GM23338 (cell line): ENCODE results near the gene VLDLR.

Source experiments
- CREB1 ChIP-seq: fragments of 250-450 bp; sonication (Bioruptor Pico); IDR thresholded peaks from 2 replicates; pipeline ENCODE4 v1.5.0; 2020; ENCODE audit warnings: low read depth, mild to moderate bottlenecking, moderate library complexity
- EZH2 ChIP-seq: fragments of 200-600 bp; sonication (generic); IDR thresholded peaks from one replicate; pipeline ENCODE4 v1.8.0; 2017; ENCODE audit warnings: antibody characterized with exemption, mild to moderate bottlenecking, low read depth; ENCODE audit not compliant: unreplicated experiment
- JUNB ChIP-seq: IDR thresholded peaks from one replicate; pipeline ENCODE4 v1.6.1; 2016; ENCODE audit warnings: antibody characterized with exemption; ENCODE audit not compliant: unreplicated experiment
- ZNF114 ChIP-seq: fragments of 250-450 bp; sonication (Bioruptor Pico); IDR thresholded peaks from 2 replicates; pipeline ENCODE4 v1.5.0; 2020; ENCODE audit warnings: mild to moderate bottlenecking, moderate library complexity
- TF ChIP-seq, protein P1 (sequence below), 2 experiments: fragments of 200-600 bp in 1 of 2; sonication (generic) in 1 of 2; conservative IDR thresholded peaks; 2 replicates each; pipeline versions ENCODE4 v1.5.1 to v1.6.1; 2016 to 2017; ENCODE audit warnings: antibody characterized with exemption in 2 of 2, low read depth in 2 of 2, mild to moderate bottlenecking in 2 of 2, moderate library complexity in 1 of 2

DNA sequence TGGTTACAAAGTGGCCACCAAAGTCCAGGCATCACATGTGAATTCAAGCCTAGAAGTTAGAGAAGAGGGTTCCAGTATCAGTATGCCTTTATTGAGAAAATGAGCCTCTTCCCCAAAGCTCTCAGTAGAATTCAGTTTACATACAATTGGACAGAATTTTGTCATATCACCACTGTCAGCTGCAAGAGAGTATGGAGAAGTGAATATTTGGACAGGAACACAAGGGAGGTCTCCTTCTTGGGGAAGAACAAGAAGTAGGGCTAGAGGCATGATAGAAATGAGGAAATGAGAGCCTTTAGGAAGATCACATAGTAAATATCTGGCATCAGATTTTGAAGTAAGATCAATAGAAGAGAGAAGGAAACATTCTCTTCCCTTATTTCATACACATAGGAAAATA lies 27.8 kb upstream of the VLDLR start:
- TF ChIP-seq, protein P1, sequence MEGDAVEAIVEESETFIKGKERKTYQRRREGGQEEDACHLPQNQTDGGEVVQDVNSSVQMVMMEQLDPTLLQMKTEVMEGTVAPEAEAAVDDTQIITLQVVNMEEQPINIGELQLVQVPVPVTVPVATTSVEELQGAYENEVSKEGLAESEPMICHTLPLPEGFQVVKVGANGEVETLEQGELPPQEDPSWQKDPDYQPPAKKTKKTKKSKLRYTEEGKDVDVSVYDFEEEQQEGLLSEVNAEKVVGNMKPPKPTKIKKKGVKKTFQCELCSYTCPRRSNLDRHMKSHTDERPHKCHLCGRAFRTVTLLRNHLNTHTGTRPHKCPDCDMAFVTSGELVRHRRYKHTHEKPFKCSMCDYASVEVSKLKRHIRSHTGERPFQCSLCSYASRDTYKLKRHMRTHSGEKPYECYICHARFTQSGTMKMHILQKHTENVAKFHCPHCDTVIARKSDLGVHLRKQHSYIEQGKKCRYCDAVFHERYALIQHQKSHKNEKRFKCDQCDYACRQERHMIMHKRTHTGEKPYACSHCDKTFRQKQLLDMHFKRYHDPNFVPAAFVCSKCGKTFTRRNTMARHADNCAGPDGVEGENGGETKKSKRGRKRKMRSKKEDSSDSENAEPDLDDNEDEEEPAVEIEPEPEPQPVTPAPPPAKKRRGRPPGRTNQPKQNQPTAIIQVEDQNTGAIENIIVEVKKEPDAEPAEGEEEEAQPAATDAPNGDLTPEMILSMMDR (conservative IDR thresholded peaks at IDR 0.05; ENCODE audit: low read depth in 2 of 2): no peak
- TF ChIP-seq ZNF114 (CRISPR knock-in tag): no peak
- no peak for TF ChIP-seq CREB1 (CRISPR knock-in tag)
- TF ChIP-seq JUNB: no peak
- TF ChIP-seq EZH2: no peak
